Prostate gland (tissue), 2 donors: ENCODE results near the gene CCDC107. TPM values are rescaled to one million over a fixed set of nuclear protein-coding genes. Genes with fewer than 3 reads are reported as not detected.

Experiments
- DNase-seq: peaks from one replicate; pipeline ENCODE4 v3.0.0-alpha.2; 2019; ENCODE audit warnings: low spot score
- H3K27ac ChIP-seq, 2 donors: fragments of 200-600 bp; sonication (generic); 2 replicates each; pipeline ENCODE4 v1.5.1; 2017 to 2019
- H3K27me3 ChIP-seq: fragments of 200-600 bp; sonication (generic); replicated peaks from 2 replicates; pipeline ENCODE4 v1.5.1; 2019; ENCODE audit not compliant: insufficient read depth
- H3K36me3 ChIP-seq, 2 donors: fragments of 200-600 bp; sonication (generic); 1 replicate in 1 of 2; 2 replicates in 1 of 2; pipeline versions ENCODE4 v1.5.1 to v1.8.1; 2017 to 2019
- H3K4me1 ChIP-seq: fragments of 200-600 bp; sonication (generic); replicated peaks from 2 replicates; pipeline ENCODE4 v1.5.1; 2019
- H3K4me3 ChIP-seq, 2 donors: fragments of 200-600 bp; sonication (generic); 2 replicates each; pipeline ENCODE4 v1.5.1; 2017 to 2019
- H3K9me3 ChIP-seq: fragments of 200-600 bp; sonication (generic); 2 replicates; pipeline ENCODE4 v1.5.1; 2017
- POLR2A ChIP-seq: fragments of 450-650 bp; IDR thresholded peaks from one replicate; pipeline ENCODE4 v1.6.1; 2016; ENCODE audit warnings: antibody characterized with exemption, mild to moderate bottlenecking
- POLR2AphosphoS5 ChIP-seq: sonication (generic); formaldehyde crosslinking; IDR thresholded peaks from one replicate; pipeline ENCODE4 v1.6.1; 2017; ENCODE audit warnings: antibody characterized with exemption
- WGBS: methylation state at CpG from one replicate; pipeline ENCODE4 v1.1.5; 2018; 5-methylcytosine and 5-hydroxymethylcytosine counted together
- intact Hi-C: fragments of 100-400 bp; cut with DNase I; formaldehyde crosslinking; loops from one replicate; pipeline ENCODE4 v1.14.2; 2022
- total RNA-seq, 2 donors: library from RNA; depleted of rRNA; stranded (reverse); fragments of >200 nt; gene quantifications; one replicate each; pipeline ENCODE4 v1.1.0, GENCODE V29; 2016
- TF ChIP-seq, protein P1 (sequence below), 4 experiments: fragments of 200-600 bp in 2 of 4; fragments of 450-650 bp in 2 of 4; sonication (generic) in 2 of 4; IDR thresholded peaks; 1 replicate in 3 of 4; 2 replicates in 1 of 4; pipeline ENCODE4 v1.5.1; 2016 to 2019; ENCODE audit warnings: antibody characterized with exemption in 4 of 4, mild to moderate bottlenecking in 2 of 4, moderate library complexity in 2 of 4

CCDC107 gene
- total RNA-seq, 2 donors from 2014 or later: 22.8 to 26.2 TPM

DNA sequence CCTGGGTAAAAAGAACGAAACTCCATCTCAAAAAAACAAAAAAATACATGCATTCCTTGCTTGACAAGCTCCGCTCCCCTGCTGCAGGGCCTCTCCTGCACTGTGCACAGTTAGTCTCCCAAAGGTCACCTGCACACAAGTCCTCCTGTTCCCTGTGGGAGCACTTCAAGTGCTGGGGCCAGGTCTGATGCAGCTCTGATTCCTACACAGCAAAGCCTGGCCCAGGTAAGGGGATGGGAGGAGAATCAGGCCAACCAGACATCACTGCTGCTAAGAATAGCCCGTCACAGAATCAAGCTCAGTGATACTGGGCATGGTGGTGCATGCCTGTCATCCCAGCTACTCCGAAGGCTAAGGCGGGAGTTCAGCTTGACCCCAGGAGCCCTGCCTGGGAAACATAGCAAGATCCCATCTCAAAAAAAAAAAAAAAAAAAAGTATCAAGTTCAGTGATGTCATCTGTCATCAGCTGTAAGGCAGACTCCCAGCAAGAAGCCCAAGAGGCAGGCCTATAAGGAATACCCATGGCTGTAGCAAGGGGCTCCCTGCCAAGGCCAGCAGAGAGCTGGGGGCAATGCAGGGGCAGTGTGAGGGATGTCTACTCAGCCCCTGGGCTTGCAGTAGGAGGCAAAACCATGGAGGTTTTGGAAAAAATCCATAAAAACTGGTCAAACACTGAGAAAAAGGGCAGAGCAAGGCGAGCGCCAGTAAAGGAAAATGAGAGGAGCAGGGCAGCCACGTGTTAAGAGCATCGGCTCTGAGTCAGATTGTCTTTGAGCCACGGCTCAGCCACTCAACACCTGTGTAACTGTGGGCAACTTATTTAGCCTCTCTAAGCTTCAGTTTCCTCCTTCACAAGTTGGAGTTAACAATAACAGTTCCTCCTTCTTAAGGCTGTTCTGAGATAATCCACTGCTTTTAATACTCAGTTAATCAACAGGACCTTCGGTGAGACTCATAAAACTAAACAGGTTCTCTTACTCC is 28.4 kb downstream of the CCDC107 start:
- H3K27ac ChIP-seq: peak overlapping the region; percentile 90 to 92
- no peak for DNase-seq

DNA sequence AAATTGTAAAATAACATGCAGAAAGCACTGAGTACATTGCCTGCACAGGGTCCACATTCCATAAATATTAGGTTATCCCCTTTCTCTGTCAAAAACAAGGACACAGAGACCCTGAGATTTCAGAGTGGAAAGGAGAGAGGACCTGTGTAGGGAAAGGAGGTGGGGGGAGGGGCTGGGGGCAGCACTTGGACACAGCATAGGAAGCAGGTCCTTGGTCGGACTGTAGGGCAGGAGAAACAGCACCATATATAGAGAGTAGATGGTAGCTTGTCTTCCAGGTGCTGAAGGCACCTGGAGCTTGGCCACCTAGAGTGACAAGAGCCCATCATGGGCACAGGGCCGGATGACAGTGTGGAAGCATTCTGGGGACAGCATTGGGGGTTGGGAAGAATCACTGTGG is 29.2 kb downstream of the CCDC107 start:
- Histone ChIP-seq H3K27ac (peak overlapping the region; percentile 90 to 92), H3K36me3 (no peaks in the 10 kb centered on the region), H3K4me3 (peak overlapping the region in 1 of 2 donors; percentile 76), H3K9me3 (no peaks in the 10 kb centered on the region), H3K27me3 (no peaks in the 10 kb centered on the region), H3K4me1 (no peaks in the 10 kb centered on the region)
- intact Hi-C loops: no loop called here
- DNase-seq: no peak
- no peak for TF ChIP-seq POLR2AphosphoS5
- no peak for TF ChIP-seq POLR2A
- TF ChIP-seq, protein P1, sequence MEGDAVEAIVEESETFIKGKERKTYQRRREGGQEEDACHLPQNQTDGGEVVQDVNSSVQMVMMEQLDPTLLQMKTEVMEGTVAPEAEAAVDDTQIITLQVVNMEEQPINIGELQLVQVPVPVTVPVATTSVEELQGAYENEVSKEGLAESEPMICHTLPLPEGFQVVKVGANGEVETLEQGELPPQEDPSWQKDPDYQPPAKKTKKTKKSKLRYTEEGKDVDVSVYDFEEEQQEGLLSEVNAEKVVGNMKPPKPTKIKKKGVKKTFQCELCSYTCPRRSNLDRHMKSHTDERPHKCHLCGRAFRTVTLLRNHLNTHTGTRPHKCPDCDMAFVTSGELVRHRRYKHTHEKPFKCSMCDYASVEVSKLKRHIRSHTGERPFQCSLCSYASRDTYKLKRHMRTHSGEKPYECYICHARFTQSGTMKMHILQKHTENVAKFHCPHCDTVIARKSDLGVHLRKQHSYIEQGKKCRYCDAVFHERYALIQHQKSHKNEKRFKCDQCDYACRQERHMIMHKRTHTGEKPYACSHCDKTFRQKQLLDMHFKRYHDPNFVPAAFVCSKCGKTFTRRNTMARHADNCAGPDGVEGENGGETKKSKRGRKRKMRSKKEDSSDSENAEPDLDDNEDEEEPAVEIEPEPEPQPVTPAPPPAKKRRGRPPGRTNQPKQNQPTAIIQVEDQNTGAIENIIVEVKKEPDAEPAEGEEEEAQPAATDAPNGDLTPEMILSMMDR (IDR thresholded peaks at IDR 0.05): no peak
- 54% methylated on average over 2 of the region's 2 CpGs for WGBS

More for the DNA sequence above, 28.4 kb downstream of the CCDC107 start:
- intact Hi-C loops: no loop called here
- H3K9me3 ChIP-seq: no peaks in the 10 kb centered on the region
- H3K36me3 ChIP-seq: no peaks in the 10 kb centered on the region
- WGBS: 51% methylated on average over 11 of the region's 11 CpGs
- peak overlapping the region; percentile 12 to 76 for H3K4me3 ChIP-seq
- no peaks in the 10 kb centered on the region for H3K27me3 ChIP-seq
- H3K4me1 ChIP-seq: no peaks in the 10 kb centered on the region
- TF ChIP-seq, protein P1 (IDR thresholded peaks at IDR 0.05): no peak
- no peak for TF ChIP-seq POLR2AphosphoS5

DNA sequence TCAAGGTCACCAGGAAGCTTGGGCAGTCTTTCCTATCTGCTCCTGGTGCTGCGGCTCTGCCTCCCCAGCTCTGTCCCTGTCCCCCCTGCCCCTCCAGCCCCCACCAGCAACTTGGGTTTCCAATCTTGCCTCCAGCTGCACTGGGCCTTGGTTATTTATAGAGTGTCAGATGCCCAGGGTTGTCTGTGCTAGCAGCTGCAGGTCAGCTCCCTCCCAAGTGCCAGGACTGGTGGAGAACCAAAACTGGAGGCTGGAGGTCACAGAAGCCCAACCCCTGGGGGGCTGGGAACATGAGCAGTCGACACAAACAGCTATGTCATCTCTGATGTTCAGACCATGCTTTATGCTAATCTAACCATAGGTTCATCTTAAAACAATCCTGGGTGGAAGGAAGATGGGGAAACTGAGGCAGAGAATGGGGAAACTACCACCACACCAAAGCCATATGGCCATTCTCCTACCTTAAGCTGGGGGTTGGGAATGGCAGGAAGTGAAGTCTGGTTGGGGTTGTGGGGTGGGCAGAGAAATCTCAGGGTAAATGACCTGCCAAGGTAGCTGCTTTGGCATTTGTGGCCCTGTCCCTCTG is 30.0 kb downstream of the CCDC107 start:
- Histone ChIP-seq H3K36me3 (no peaks in the 10 kb centered on the region), H3K4me3 (peak overlapping the region; percentile 76 to 84), H3K9me3 (no peaks in the 10 kb centered on the region), H3K4me1 (no peaks in the 10 kb centered on the region), H3K27me3 (no peaks in the 10 kb centered on the region), H3K27ac (peak overlapping the region; percentile 90 to 92)
- intact Hi-C loops: no loop called here
- WGBS: 75% methylated on average over 2 of the region's 2 CpGs
- no peak for DNase-seq
- TF ChIP-seq POLR2A (no peak), POLR2AphosphoS5 (no peak)
- TF ChIP-seq, protein P1 (IDR thresholded peaks at IDR 0.05): no peak

DNA sequence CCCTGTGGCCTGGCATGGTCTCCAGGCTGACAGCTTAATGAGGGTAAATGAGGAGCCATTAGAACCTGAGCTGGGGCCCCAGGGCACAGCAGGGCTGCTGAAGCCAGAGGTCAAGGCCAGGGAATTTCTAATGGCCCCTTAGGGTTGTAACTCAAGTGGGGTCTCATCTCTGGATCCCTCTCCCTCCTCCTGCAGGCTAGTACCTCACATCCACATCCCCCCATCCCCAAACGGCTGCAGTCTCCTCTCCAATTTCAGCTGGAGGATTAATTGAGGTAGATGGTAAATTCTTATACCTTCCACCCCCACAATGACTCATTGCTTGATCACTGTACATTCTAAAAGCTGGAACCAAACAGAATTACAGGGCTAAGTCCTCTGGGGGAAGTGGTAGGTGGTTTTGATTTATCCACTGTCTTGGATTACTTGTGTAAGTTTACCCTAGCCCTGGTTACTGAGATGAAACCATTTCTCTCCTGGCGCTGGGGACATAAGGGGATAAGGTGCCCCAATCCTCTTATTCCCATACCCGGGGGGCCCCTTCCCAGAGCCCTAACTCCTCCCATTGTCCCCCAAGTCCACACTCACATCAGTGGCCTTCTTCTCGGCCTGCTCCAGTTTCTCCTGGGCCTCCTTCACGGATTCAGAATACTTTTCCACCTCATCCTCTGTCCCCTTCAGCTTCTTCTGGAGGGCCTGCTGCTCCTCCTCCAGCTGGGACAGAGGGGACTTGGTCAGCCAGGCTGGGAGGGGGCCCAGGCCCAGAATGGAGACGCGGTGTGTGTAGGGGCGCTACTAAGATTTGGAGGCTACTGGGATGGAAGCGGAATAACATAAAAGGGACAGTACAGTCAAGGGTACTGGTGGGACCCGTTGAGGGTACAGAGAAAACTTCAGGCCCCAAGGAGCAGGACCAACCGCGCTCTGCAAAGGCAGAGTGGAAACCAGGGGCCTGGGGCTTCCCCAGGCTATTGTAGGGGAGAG is 30.8 kb downstream of the CCDC107 start:
- no peak for DNase-seq
- H3K9me3 ChIP-seq: no peaks in the 10 kb centered on the region
- no peak for TF ChIP-seq POLR2AphosphoS5
- H3K36me3 ChIP-seq: no peaks in the 10 kb centered on the region
- no peaks in the 10 kb centered on the region for H3K27me3 ChIP-seq
- peak overlapping the region; percentile 76 to 84 for H3K4me3 ChIP-seq
- peak overlapping the region; percentile 90 to 92 for H3K27ac ChIP-seq
- WGBS: 45% methylated on average over 12 of the region's 12 CpGs
- intact Hi-C loops: no loop called here
- no peaks in the 10 kb centered on the region for H3K4me1 ChIP-seq
